Gastroesophageal sphincter (tissue), 4 donors: ENCODE measurements around the gene ZNF367. TPM values are rescaled to one million over a fixed set of nuclear protein-coding genes. Genes with fewer than 3 reads are reported as not detected.
"Not testable (repeated sequence)": the region's sequence is repeated elsewhere in the genome, so short reads cannot be mapped to it uniquely, and the experiment has no call there.

Experiments used
- ATAC-seq: fragments of 150-250 bp; one replicate; pipeline ENCODE4 v1.9.1; 2016; ENCODE audit warnings: mild to moderate bottlenecking, moderate library complexity
- H3K27ac ChIP-seq, 4 donors: fragments of 200-600 bp; sonication (generic) in 3 of 4; 1 replicate in 3 of 4; 2 replicates in 1 of 4; pipeline ENCODE4 v1.5.1; 2016 to 2019
- H3K27me3 ChIP-seq: fragments of 200-600 bp; sonication (generic); one replicate; pipeline ENCODE4 v1.5.1; 2019
- H3K36me3 ChIP-seq, 2 donors: fragments of 200-600 bp; sonication (generic); one replicate each; pipeline ENCODE4 v1.5.1; 2019; ENCODE audit warnings: control low read depth in 1 of 2
- H3K4me1 ChIP-seq, 3 donors: fragments of 200-600 bp; sonication (generic); 1 replicate in 2 of 3; 2 replicates in 1 of 3; pipeline ENCODE4 v1.5.1; 2016 to 2019; ENCODE audit warnings: control low read depth in 2 of 3
- H3K4me3 ChIP-seq, 2 donors: fragments of 200-600 bp; sonication (generic); one replicate each; pipeline ENCODE4 v1.5.1; 2019; ENCODE audit warnings: mild to moderate bottlenecking in 1 of 2, moderate library complexity in 1 of 2
- H3K9me3 ChIP-seq, 3 donors: fragments of 200-600 bp; sonication (generic); one replicate each; pipeline ENCODE4 v1.5.1; 2017 to 2019; ENCODE audit warnings: control low read depth in 2 of 3
- EP300 ChIP-seq: sonication (generic); formaldehyde crosslinking; IDR thresholded peaks from one replicate; pipeline ENCODE4 v1.6.1; 2017; ENCODE audit warnings: antibody characterized with exemption, mild to moderate bottlenecking
- POLR2A ChIP-seq, 2 donors: fragments of 450-650 bp; IDR thresholded peaks; one replicate each; pipeline ENCODE4 v1.6.1; 2017; ENCODE audit warnings: antibody characterized with exemption in 2 of 2, mild to moderate bottlenecking in 2 of 2, moderate library complexity in 1 of 2
- POLR2AphosphoS5 ChIP-seq: sonication (generic); formaldehyde crosslinking; IDR thresholded peaks from one replicate; pipeline ENCODE4 v1.6.1; 2017; ENCODE audit warnings: antibody characterized with exemption
- WGBS, 2 donors: methylation state at CpG; one replicate each; pipeline ENCODE4 v1.1.5; 2018; ENCODE audit warnings: low coverage in 1 of 2; 5-methylcytosine and 5-hydroxymethylcytosine counted together
- total RNA-seq, 4 donors: library from RNA; depleted of rRNA; stranded (reverse); fragments of >200 nt; gene quantifications; one replicate each; pipeline ENCODE4 v1.1.0, GENCODE V29; 2016
- TF ChIP-seq, protein P1 (sequence below), 4 experiments: fragments of 200-600 bp in 2 of 4; fragments of 450-650 bp in 2 of 4; sonication (generic) in 1 of 4; IDR thresholded peaks; one replicate each; pipeline ENCODE4 v1.5.1; 2017 to 2019; ENCODE audit warnings: antibody characterized with exemption in 4 of 4, mild to moderate bottlenecking in 2 of 4, moderate library complexity in 2 of 4

ZNF367 gene
- total RNA-seq, 4 donors from 2014 or later: 1.4 to 3.7 (median 2.5) TPM

DNA sequence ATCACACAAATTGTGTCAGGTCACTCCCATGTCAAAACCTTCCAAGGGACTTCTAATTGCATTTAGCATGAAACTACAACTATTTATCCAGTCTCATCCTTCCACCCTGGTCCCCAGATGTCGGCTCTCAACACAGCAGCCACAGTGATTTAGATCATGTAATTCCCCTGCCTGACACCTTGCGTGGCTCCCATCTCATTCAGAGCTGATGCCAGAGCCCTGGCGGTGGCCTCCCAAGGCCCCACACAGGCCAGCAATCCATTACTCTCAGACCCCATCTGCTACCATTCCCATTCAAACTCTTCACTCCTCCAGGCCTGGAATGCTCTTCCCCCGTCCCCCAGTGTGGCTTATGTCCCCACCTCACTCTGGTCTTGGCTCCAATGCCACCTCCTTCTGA is 37.0 kb downstream of the ZNF367 start:
- Histone ChIP-seq H3K4me1 (peaks cover 0 to 64% (median 6%) of the 10 kb centered on the region in 3 donors), H3K27ac (peak overlapping the region in 1 of 4 donors; percentile 31), H3K36me3 (peaks cover 0 to 8% of the 10 kb centered on the region in 2 donors), H3K4me3 (peak overlapping the region in 1 of 2 donors; percentile 88), H3K27me3 (no peaks in the 10 kb centered on the region), H3K9me3 (no peaks in the 10 kb centered on the region)
- ATAC-seq: no peak
- WGBS, 2 donors: 90 to 96% methylated on average over 3 to 4 of the region's 4 CpGs
- TF ChIP-seq, protein P1, sequence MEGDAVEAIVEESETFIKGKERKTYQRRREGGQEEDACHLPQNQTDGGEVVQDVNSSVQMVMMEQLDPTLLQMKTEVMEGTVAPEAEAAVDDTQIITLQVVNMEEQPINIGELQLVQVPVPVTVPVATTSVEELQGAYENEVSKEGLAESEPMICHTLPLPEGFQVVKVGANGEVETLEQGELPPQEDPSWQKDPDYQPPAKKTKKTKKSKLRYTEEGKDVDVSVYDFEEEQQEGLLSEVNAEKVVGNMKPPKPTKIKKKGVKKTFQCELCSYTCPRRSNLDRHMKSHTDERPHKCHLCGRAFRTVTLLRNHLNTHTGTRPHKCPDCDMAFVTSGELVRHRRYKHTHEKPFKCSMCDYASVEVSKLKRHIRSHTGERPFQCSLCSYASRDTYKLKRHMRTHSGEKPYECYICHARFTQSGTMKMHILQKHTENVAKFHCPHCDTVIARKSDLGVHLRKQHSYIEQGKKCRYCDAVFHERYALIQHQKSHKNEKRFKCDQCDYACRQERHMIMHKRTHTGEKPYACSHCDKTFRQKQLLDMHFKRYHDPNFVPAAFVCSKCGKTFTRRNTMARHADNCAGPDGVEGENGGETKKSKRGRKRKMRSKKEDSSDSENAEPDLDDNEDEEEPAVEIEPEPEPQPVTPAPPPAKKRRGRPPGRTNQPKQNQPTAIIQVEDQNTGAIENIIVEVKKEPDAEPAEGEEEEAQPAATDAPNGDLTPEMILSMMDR (IDR thresholded peaks at IDR 0.05): no peak
- no peak for TF ChIP-seq POLR2AphosphoS5

DNA sequence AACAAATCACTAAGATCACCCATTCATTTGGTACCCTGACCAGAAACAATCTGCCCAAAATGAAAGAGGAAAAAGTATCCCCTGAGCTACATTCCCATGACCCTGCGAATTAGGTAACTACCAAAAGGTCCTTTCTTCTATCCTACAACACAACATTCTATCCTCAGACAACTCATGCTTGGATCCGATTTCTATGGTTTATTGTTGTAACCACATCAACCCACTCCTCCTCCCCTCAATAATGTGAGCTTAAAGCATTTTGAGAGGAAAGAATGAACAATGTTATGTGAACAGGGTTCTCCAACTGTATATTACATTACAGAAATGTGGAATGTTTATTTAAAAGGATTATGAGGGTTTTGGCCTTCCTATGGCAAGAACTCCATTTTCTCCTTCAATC is 38.7 kb downstream of the ZNF367 start:
- Histone ChIP-seq H3K4me3 (no peak overlapping the region), H3K36me3 (peaks cover 0 to 8% of the 10 kb centered on the region in 2 donors), H3K27me3 (no peaks in the 10 kb centered on the region), H3K4me1 (peaks cover 0 to 56% (median 6%) of the 10 kb centered on the region in 3 donors), H3K27ac (no peak overlapping the region), H3K9me3 (no peaks in the 10 kb centered on the region)
- no peak for ATAC-seq
- WGBS, 2 donors: 78 to 88% methylated on average over 2 of the region's 2 CpGs
- TF ChIP-seq, protein P1 (IDR thresholded peaks at IDR 0.05): no peak
- no peak for TF ChIP-seq POLR2A (IDR thresholded peaks at IDR 0.05)

DNA sequence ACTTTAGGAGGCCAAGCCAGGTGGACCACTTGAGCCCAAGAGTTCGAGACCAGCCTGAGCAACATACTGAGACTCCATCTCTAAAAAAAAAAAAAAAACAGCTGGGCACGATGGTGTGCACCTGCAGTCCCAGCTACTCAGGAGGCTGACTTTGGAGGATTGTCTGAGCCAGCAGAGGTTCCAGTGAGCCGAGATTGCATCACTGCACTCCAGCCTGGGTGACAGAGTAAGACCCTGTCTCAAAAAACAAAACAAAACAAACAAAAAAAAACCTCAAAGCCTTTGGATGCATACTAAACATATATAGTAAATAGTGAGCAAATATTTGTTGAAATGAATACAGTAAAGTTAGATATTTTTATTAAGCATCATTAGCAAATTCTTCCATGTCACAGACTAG is 40.0 kb downstream of the ZNF367 start:
- no peak for ATAC-seq
- Histone ChIP-seq H3K36me3 (peaks cover 0 to 8% of the 10 kb centered on the region in 2 donors), H3K27ac (peak overlapping the region in 1 of 4 donors; percentile 55), H3K4me3 (no peak overlapping the region), H3K4me1 (peaks cover 0 to 49% (median 6%) of the 10 kb centered on the region in 3 donors), H3K27me3 (no peaks in the 10 kb centered on the region), H3K9me3 (no peaks in the 10 kb centered on the region)
- WGBS, 2 donors: 70 to 95% methylated on average over 2 to 3 of the region's 3 CpGs
- no peak for TF ChIP-seq POLR2A (IDR thresholded peaks at IDR 0.05)
- TF ChIP-seq, protein P1 (IDR thresholded peaks at IDR 0.05): no peak
- TF ChIP-seq POLR2AphosphoS5: no peak
- TF ChIP-seq EP300: no peak

DNA sequence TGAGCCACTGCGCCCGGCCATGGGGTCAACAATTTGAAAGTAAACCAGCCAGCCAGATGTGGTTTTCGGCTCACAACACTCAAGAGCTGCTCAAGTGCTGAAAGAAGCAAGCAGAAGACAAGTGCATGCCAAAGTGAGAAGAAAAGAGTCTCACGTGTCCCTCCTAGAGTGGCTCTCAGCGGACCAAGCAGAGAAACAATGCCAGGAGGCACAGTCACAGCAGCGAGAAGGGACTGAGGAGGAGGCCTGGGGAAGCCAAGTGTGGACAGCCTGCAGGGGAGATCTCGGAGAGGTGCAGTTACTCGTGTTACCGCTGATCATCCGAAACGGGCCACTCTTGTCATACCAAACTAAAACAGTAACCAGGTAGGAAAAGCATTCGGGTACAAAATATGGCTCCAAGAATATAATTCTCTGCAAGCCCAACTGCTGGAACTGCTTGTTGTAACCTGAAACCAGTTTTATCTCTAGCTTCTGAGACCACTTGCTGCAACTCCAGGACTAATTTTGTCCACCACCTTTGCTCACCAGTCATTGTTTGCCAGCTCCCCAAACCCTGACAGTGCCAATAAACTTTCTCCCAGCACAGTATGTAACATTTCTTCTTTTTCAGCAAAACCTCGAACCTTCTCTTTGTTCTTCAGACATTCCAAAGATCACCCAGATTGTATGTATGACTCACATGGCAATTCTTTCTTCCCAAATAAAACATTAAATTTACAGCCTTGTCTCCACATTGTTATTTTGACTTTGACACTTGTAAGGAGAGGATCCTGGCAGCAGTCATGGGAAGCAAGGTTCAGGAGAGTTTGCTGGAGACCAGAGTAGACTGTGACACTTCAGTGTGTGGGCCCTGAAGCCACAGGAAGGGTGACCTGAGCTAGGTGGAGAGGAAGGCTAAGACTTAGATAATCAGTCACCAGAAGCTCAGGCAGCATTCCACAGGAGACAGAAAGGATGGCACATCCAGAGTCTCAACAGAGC is 41.0 kb downstream of the ZNF367 start:
- no peaks in the 10 kb centered on the region for H3K27me3 ChIP-seq
- peak overlapping the region in 2 of 4 donors; percentile 19 to 55 for H3K27ac ChIP-seq
- H3K4me3 ChIP-seq: no peak overlapping the region
- 46 to 52% methylated on average over 2 to 9 of the region's 13 CpGs for WGBS, 2 donors
- no peaks in the 10 kb centered on the region for H3K9me3 ChIP-seq
- peaks cover 0 to 8% of the 10 kb centered on the region in 2 donors for H3K36me3 ChIP-seq
- H3K4me1 ChIP-seq: peaks cover 0 to 39% (median 6%) of the 10 kb centered on the region in 3 donors
- no peak for ATAC-seq
- TF ChIP-seq POLR2AphosphoS5: no peak
- TF ChIP-seq, protein P1 (IDR thresholded peaks at IDR 0.05): no peak
- no peak for TF ChIP-seq POLR2A (IDR thresholded peaks at IDR 0.05)
- no peak for TF ChIP-seq EP300

DNA sequence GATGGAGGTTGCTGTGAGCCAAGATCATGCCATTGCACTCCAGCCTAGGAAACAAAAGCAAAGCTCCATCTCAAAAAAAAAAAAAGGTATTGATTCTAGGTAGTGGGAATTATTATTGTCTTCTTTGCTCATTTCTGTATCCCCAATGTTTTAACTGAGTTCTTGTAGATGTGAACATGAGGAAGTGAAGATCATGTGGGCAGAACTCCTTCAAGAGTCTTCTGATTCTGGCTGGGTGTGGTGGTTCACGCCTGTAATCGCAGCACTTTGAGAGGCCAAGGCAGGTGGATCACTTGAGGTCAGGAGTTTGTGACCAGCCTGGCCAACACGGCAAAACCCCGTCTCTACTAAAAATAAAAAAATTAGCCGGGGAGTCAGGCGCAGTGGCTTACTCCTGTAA is 42.7 kb downstream of the ZNF367 start:
- not testable (repeated sequence) for H3K4me3 ChIP-seq, H3K36me3 ChIP-seq, ATAC-seq, H3K27ac ChIP-seq, H3K9me3 ChIP-seq, H3K27me3 ChIP-seq
- 75 to 95% methylated on average over 3 to 4 of the region's 6 CpGs for WGBS, 2 donors
- peaks cover 0 to 23% (median 0%) of the 10 kb centered on the region in 3 donors for H3K4me1 ChIP-seq
